ENCODE measurements around the gene QPRT.
A peak's percentile ranks its signal among the peaks of the same experiment; 100 is the strongest.
"Not testable (repeated sequence)": the region's sequence is repeated elsewhere in the genome, so short reads cannot be mapped to it uniquely, and the experiment has no call there.

QPRT gene

DNA sequence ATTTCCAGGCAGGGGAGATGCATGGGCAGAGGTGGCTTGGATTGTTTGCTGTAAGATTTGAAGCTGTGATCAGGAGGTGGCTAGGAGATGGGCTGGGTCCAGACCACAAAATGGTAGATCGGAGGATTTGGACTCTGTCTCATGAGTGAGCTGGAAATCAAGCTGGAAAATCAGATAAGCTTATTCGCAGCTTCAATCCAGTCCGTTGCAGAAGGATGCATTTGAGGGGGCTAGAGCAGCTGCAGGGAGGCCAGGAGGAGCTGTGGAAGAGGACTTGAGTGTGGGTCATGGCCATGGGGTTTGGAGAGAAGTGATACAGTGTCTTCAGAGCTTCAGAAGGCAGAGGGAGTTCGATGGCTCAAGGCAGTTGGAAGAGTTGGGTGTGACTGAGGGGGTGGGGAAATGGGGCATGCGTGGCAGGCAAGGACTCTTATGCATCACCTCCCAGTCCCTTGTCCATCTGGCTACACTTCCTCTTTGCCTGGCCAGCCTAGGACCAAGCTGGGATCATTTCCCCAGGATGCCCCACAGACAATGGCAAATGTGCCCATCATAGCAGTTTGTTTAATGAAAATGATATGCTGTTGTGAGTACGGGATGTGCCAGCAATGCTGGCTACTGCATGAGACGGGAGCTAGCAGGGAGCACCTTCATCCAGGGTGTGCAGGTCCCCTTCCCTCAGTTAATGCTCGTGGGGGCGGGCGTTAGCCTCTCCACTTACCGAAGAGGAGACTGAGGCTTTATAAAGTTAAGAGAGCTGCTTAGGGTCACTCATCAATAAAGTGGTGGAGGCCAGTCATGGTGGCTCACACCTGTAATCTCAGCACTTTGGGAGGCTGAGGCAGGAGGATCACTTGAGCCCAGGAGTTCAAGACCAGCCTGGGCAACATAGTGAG, 20.6 kb downstream of the QPRT start:
- H3K4me3 ChIP-seq (ENCODE audit: low read depth in 1 of 2, low read length in 1 of 2): no peak overlapping the region
- H3K4me1 ChIP-seq (ENCODE audit: control insufficient read depth in 1 of 2, insufficient read depth in 1 of 2, low read depth in 1 of 2, low read length in 1 of 2): peaks cover 4 to 5% of the 10 kb centered on the region in 2 experiments
- TF ChIP-seq, protein P1, sequence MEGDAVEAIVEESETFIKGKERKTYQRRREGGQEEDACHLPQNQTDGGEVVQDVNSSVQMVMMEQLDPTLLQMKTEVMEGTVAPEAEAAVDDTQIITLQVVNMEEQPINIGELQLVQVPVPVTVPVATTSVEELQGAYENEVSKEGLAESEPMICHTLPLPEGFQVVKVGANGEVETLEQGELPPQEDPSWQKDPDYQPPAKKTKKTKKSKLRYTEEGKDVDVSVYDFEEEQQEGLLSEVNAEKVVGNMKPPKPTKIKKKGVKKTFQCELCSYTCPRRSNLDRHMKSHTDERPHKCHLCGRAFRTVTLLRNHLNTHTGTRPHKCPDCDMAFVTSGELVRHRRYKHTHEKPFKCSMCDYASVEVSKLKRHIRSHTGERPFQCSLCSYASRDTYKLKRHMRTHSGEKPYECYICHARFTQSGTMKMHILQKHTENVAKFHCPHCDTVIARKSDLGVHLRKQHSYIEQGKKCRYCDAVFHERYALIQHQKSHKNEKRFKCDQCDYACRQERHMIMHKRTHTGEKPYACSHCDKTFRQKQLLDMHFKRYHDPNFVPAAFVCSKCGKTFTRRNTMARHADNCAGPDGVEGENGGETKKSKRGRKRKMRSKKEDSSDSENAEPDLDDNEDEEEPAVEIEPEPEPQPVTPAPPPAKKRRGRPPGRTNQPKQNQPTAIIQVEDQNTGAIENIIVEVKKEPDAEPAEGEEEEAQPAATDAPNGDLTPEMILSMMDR (IDR thresholded peaks at IDR 0.05): no peak
- H3K27me3 ChIP-seq: peaks cover 21% of the 10 kb centered on the region
- no peaks in the 10 kb centered on the region for H3K9me3 ChIP-seq
- H3K27ac ChIP-seq: no peak overlapping the region
- no peaks in the 10 kb centered on the region for H3K36me3 ChIP-seq

DNA sequence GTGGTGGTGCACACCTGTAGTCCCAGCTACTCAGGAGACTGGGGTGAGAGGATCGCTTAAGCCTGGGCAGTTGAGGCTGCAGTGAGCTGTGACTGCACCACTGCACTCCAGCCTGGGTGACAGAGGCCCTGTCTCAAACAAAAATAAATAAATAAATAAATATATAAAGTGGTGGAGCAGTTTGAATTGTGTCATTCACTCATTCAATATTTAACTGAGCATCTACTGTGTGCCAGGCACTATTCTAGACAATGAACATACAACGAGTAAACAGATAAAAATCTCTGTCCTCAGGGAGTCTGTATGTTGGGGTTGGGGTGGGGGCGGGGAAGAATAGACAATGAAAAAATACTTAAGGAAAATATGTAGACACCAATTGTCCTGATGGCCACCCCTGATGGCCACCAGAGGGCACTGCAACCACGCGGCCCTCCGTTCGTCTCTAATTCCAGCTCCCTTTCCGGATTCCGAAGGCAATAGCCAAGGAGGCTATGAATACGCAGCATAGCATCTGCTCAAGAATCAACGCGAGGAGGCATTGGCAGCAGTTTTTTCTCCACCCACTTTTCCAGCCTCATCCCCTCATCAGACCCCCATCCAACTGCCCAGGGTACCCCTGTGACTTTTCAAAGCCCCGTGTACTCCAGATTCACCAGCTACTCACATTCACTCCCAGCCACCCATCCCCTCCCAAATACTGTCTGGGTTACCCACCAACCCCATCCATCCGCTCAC, 21.4 kb downstream of the QPRT start:
- H3K9me3 ChIP-seq: no peaks in the 10 kb centered on the region
- H3K27me3 ChIP-seq: peaks cover 21% of the 10 kb centered on the region
- TF ChIP-seq, protein P1 (IDR thresholded peaks at IDR 0.05): peak; percentile 86
- peak overlapping the region in 1 of 2 experiments; percentile 33 for H3K4me3 ChIP-seq (ENCODE audit: low read depth in 1 of 2, low read length in 1 of 2)
- H3K27ac ChIP-seq: no peak overlapping the region
- H3K36me3 ChIP-seq: no peaks in the 10 kb centered on the region
- H3K4me1 ChIP-seq (ENCODE audit: control insufficient read depth in 1 of 2, insufficient read depth in 1 of 2, low read depth in 1 of 2, low read length in 1 of 2): peaks cover 4 to 5% of the 10 kb centered on the region in 2 experiments

DNA sequence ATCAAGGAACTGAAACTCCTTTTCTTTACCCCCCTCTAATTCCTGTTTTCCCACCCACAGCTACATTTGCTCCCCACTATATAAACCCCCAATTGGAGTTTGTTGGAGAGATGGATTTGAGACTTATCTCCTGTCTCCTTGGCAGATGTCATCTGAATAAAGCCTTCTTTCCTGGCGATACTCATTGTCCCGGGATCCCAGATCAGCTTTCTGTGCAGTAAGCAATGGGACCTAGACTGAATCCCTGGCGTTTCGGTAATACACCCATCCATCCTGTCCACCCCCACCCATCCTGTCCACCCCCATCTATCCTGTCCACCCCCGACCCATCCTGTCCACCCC, 22.2 kb downstream of the QPRT start:
- Histone ChIP-seq H3K9me3 (no peaks in the 10 kb centered on the region), H3K4me1 (ENCODE audit: control insufficient read depth in 1 of 2, insufficient read depth in 1 of 2, low read depth in 1 of 2, low read length in 1 of 2) (peaks cover 4 to 5% of the 10 kb centered on the region in 2 experiments), H3K27ac (no peak overlapping the region), H3K4me3 (ENCODE audit: low read depth in 1 of 2, low read length in 1 of 2) (no peak overlapping the region), H3K36me3 (no peaks in the 10 kb centered on the region), H3K27me3 (peaks cover 21% of the 10 kb centered on the region)
- TF ChIP-seq, protein P1 (IDR thresholded peaks at IDR 0.05): no peak

DNA sequence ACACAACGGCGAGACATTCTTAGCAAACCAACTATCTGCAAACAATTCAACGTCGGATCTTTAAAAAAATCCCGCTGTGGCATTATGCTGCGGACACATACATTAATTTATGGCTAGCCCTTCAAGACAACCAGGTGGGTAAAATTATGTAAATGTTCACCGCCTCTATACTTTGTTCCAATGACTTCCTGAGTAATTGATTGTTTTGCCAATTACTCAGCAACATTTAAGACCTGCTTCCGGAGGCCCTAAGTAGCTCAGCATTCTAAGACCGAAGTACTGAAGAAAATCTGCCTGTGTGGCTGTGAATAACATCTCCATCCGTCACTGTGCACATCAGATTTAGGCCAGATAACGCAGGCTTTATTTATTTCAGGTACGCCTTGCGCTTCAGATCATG, 23.3 kb downstream of the QPRT start:
- Histone ChIP-seq H3K27me3 (peaks cover 21% of the 10 kb centered on the region), H3K36me3 (no peaks in the 10 kb centered on the region), H3K4me1 (ENCODE audit: control insufficient read depth in 1 of 2, insufficient read depth in 1 of 2, low read depth in 1 of 2, low read length in 1 of 2) (peaks cover 4 to 5% of the 10 kb centered on the region in 2 experiments), H3K9me3 (no peaks in the 10 kb centered on the region), H3K4me3 (ENCODE audit: low read depth in 1 of 2, low read length in 1 of 2) (no peak overlapping the region), H3K27ac (no peak overlapping the region)
- TF ChIP-seq, protein P1 (IDR thresholded peaks at IDR 0.05): no peak

DNA sequence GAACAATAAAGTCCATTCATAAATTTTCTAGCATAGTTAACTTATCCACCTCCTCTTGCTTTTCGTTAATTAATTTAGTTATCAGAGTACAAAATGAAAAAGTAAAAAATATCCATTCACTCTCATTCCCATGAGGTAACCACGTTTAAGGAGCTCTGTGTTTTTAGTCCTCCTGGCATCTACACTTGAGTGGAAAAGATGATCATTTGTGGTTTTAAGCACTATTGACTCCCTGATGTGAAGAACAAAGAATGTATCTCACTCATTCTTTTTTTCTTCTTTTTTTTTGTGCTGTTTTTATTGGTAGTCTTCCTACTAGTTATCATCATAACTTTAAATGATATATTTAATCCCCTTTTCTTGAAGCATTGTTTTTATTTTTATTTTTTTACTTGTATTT, 26.1 kb downstream of the QPRT start:
- TF ChIP-seq, protein P1 (IDR thresholded peaks at IDR 0.05): no peak
- Histone ChIP-seq H3K9me3 (no peaks in the 10 kb centered on the region), H3K27me3 (peaks cover 21% of the 10 kb centered on the region), H3K27ac (no peak overlapping the region), H3K4me3 (ENCODE audit: low read depth in 1 of 2, low read length in 1 of 2) (no peak overlapping the region), H3K36me3 (no peaks in the 10 kb centered on the region), H3K4me1 (ENCODE audit: control insufficient read depth in 1 of 2, insufficient read depth in 1 of 2, low read depth in 1 of 2, low read length in 1 of 2) (peaks cover 4 to 5% of the 10 kb centered on the region in 2 experiments)

DNA sequence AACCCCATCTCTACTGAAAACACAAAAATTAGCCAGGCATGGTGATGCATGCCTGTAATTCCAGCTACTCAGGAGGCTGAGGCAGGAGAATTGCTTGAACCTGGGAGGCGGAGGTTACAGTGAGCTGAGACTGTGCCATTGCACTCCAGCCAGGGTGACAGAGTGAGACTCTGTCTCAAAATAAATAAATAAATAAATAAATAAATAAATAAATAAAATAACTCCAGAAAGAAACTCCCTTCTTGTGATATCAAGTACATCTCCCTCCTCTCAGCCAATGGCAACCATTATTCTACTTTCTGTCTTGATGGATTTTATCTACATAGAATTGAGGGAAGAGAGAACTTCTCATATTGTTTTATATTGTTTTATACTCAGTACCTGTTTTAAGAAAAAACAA, 28.2 kb downstream of the QPRT start:
- not testable (repeated sequence) for H3K9me3 ChIP-seq; H3K27me3 ChIP-seq; H3K27ac ChIP-seq; H3K4me3 ChIP-seq (ENCODE audit: low read depth in 1 of 2, low read length in 1 of 2); H3K36me3 ChIP-seq
- H3K4me1 ChIP-seq (ENCODE audit: control insufficient read depth in 1 of 2, insufficient read depth in 1 of 2, low read depth in 1 of 2, low read length in 1 of 2): peaks cover 21 to 22% of the 10 kb centered on the region in 2 experiments

Measured in neutrophil (primary cell).